GM06990 (cell line): ENCODE measurements around the gene SASH1.

Experiments used
- DNase-seq: peaks from one replicate; pipeline ENCODE4 v3.0.0-alpha.2; 2011; ENCODE audit not compliant: insufficient read length; ENCODE audit errors: extremely low read depth
- H3K27me3 ChIP-seq: replicated peaks from 2 replicates; pipeline ENCODE4 v1.6.0; 2011; ENCODE audit warnings: low read length; ENCODE audit not compliant: control insufficient read depth, insufficient read depth
- H3K36me3 ChIP-seq: 2 replicates; pipeline ENCODE4 v1.5.1; 2011; ENCODE audit warnings: low read length; ENCODE audit not compliant: control insufficient read depth, insufficient read depth
- H3K4me3 ChIP-seq: replicated peaks from 2 replicates; pipeline ENCODE4 v1.5.1; 2011; ENCODE audit warnings: low read depth, mild to moderate bottlenecking, control low read depth, low read length
- CTCF ChIP-seq: IDR thresholded peaks from 2 replicates; pipeline ENCODE4 v1.5.1; 2011; ENCODE audit warnings: low read length, control low read depth, mild to moderate bottlenecking, inconsistent platforms; ENCODE audit not compliant: insufficient read depth, poor library complexity, severe bottlenecking

The SASH1 gene

GRCh38 chr6:148298683-148299082 is 44.0 kb upstream of the SASH1 start:
- no peak for DNase-seq
- H3K4me3 ChIP-seq = no peak overlapping the region
- no peaks in the 10 kb centered on the region for H3K27me3 ChIP-seq
- no peak for TF ChIP-seq CTCF
- H3K36me3 ChIP-seq = no peaks in the 10 kb centered on the region

- Histone ChIP-seq H3K27me3 (no peaks in the 10 kb centered on the region), H3K4me3 (no peak overlapping the region), H3K36me3 (no peaks in the 10 kb centered on the region)
- no peak for DNase-seq
- TF ChIP-seq CTCF = no peak
Observed at GRCh38 chr6:148303616-148304015, 39.0 kb upstream of the SASH1 start.

GRCh38 chr6:148304976-148305375 is 37.7 kb upstream of the SASH1 start:
- Histone ChIP-seq H3K36me3 (no peaks in the 10 kb centered on the region), H3K4me3 (no peak overlapping the region), H3K27me3 (no peaks in the 10 kb centered on the region)
- no peak for TF ChIP-seq CTCF
- no peak for DNase-seq

- no peaks in the 10 kb centered on the region for H3K36me3 ChIP-seq
- DNase-seq = no peak
Observed at GRCh38 chr6:148306286-148306685, 36.4 kb upstream of the SASH1 start.

GRCh38 chr6:148307405-148307804 is 35.2 kb upstream of the SASH1 start:
- no peaks in the 10 kb centered on the region for H3K27me3 ChIP-seq
- no peak for DNase-seq
- TF ChIP-seq CTCF = no peak
- H3K36me3 ChIP-seq = no peaks in the 10 kb centered on the region
- no peak overlapping the region for H3K4me3 ChIP-seq

More at GRCh38 chr6:148306286-148306685, 36.4 kb upstream of the SASH1 start:
- Histone ChIP-seq H3K27me3 (no peaks in the 10 kb centered on the region), H3K4me3 (no peak overlapping the region)
- no peak for TF ChIP-seq CTCF

- TF ChIP-seq CTCF = no peak
- no peak for DNase-seq
- H3K4me3 ChIP-seq = no peak overlapping the region
- H3K36me3 ChIP-seq = no peaks in the 10 kb centered on the region
- no peaks in the 10 kb centered on the region for H3K27me3 ChIP-seq
Observed at GRCh38 chr6:148309301-148309700, 33.3 kb upstream of the SASH1 start.
